Measurements from ENCODE around the gene NUP210L. TPM values are rescaled to one million over a fixed set of nuclear protein-coding genes. Genes with fewer than 3 reads are reported as not detected.

NUP210L gene
- total RNA-seq, 1 donor from 2014 or later, result not detected

DNA sequence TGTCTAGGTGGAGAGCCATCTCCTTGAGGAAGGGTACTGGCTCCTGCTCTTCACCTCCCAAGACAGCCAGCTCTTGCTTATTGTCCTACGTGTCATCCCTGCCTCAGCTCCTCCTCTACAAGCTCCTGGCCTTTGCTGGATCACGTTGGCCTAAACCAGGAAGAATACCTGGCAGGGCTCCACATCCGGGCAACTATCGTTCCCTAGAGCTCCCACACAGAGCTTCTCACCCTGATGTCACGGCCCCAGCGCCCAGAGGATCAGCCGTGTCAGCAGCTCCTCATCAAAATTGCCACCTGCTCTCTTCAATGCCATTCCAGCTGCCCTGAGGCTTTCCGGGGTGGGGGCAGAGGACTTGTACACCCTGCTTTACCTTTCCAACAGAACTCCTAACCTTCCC lies 38.9 kb upstream of the NUP210L start:
- Mint-ChIP-seq H3K36me3 (no peaks in the 10 kb centered on the region), H3K4me3 (no peak overlapping the region), H3K9me3 (no peaks in the 10 kb centered on the region), H3K27me3 (ENCODE audit: insufficient read depth, low read depth) (peaks cover 5% of the 10 kb centered on the region), H3K4me1 (peaks cover 16% of the 10 kb centered on the region), H3K27ac (no peak overlapping the region)
- H3K27me3 ChIP-seq, result no peaks in the 10 kb centered on the region
- H3K9me3 ChIP-seq (ENCODE audit: low read depth), result no peaks in the 10 kb centered on the region
- TF ChIP-seq EZH2phosphoT487 (IDR thresholded peaks at IDR 0.05), result no peak
- TF ChIP-seq, protein P1, sequence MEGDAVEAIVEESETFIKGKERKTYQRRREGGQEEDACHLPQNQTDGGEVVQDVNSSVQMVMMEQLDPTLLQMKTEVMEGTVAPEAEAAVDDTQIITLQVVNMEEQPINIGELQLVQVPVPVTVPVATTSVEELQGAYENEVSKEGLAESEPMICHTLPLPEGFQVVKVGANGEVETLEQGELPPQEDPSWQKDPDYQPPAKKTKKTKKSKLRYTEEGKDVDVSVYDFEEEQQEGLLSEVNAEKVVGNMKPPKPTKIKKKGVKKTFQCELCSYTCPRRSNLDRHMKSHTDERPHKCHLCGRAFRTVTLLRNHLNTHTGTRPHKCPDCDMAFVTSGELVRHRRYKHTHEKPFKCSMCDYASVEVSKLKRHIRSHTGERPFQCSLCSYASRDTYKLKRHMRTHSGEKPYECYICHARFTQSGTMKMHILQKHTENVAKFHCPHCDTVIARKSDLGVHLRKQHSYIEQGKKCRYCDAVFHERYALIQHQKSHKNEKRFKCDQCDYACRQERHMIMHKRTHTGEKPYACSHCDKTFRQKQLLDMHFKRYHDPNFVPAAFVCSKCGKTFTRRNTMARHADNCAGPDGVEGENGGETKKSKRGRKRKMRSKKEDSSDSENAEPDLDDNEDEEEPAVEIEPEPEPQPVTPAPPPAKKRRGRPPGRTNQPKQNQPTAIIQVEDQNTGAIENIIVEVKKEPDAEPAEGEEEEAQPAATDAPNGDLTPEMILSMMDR (IDR thresholded peaks at IDR 0.05), result no peak
- TF ChIP-seq EZH2 (IDR thresholded peaks at IDR 0.05), result no peak
- H3K79me2 ChIP-seq (ENCODE audit: low read depth), result no peaks in the 10 kb centered on the region
- peaks cover 9% of the 10 kb centered on the region for H3K4me1 ChIP-seq
- no peak overlapping the region for H3K27ac ChIP-seq
- H3K4me2 ChIP-seq, result no peak overlapping the region
- no peak for DNase-seq (ENCODE audit: low spot score)
- no peaks in the 10 kb centered on the region for H4K20me1 ChIP-seq (ENCODE audit: low read depth)
- H3F3A ChIP-seq (ENCODE audit: low read depth), result no peaks in the 10 kb centered on the region
- no peak overlapping the region for H3K9ac ChIP-seq
- no peaks in the 10 kb centered on the region for H3K36me3 ChIP-seq
- H2AFZ ChIP-seq (replicated peaks), result no peak overlapping the region
- H3K4me3 ChIP-seq, result no peak overlapping the region

DNA sequence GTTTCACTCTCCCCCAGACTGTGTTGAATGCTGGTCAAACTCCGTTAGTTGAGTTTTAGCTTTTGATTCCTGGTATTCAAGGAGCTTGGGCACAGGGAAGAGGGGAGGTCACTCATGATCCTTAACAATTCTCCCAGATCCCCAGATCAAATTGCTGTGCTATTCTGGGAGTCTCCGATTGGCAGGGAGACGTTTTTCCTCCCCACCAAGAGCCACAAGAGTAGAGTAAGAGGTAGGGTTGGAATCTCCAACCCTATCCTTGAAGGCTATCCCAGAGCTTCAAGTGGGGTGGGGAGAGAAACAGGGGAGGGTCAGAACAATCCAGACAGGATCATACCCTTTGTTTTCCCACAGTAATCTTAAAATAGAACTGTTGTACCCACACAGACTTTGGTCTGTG lies 37.6 kb upstream of the NUP210L start:
- H3K27ac ChIP-seq, result no peak overlapping the region
- H3K36me3 Mint-ChIP-seq, result no peaks in the 10 kb centered on the region

DNA sequence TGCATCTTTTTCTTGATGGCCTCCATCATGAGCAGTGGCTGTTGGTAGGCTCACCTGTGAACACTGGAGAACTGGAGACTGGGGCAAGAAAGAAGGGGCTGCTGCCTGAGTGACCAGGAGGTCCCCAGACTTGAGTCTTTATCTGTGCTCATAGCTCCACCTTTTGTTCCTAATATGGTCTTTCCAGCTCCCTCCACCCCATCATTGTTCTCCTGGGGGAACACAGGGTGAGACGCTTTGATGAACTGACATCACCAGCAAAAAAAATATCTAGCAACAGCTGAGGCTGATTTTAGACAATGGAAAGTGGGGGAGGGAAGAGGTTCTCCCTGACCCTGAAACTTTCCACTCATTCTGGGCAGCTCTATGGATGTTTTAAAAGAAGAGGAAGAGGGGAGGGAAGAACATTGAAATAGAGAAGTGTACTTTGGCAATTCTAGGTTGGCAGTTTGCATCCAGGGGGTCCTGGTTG lies 37.2 kb upstream of the NUP210L start, which contains the start of gene TPM3:
TSS of gene TPM3 (minus strand) at position 111 of the 472 bp plus-strand sequence. CDS start at position 29, 82 bp downstream.
- H3K27me3 ChIP-seq, result no peaks in the 10 kb centered on the region
- no peak within 1 kb of the TSS for H3K4me3 ChIP-seq
- H3K4me1 ChIP-seq, result peaks cover 9% of the 10 kb centered on the region
- H3K79me2 ChIP-seq (ENCODE audit: low read depth), result no peaks in the 10 kb centered on the region
- H3K4me2 ChIP-seq, result no peak within 1 kb of the TSS
- H3F3A ChIP-seq (ENCODE audit: low read depth), result peaks cover under 1% of the 10 kb centered on the region
- Mint-ChIP-seq H3K27me3 (ENCODE audit: insufficient read depth, low read depth) (peaks cover 5% of the 10 kb centered on the region), H3K4me1 (peaks cover 14% of the 10 kb centered on the region), H3K27ac (peak within 1 kb of the TSS; percentile 22), H3K36me3 (no peaks in the 10 kb centered on the region), H3K9me3 (no peaks in the 10 kb centered on the region), H3K4me3 (no peak within 1 kb of the TSS)
- H3K36me3 ChIP-seq, result no peaks in the 10 kb centered on the region
- H3K27ac ChIP-seq, result no peak within 1 kb of the TSS
- no peaks in the 10 kb centered on the region for H4K20me1 ChIP-seq (ENCODE audit: low read depth)
- no peak within 1 kb of the TSS for H3K9ac ChIP-seq
- H3K9me3 ChIP-seq (ENCODE audit: low read depth), result no peaks in the 10 kb centered on the region
- H2AFZ ChIP-seq (replicated peaks), result peak within 1 kb of the TSS; percentile 90
- no peak for DNase-seq (ENCODE audit: low spot score)
- TF ChIP-seq EZH2phosphoT487 (IDR thresholded peaks at IDR 0.05) (no peak), EZH2 (IDR thresholded peaks at IDR 0.05) (no peak)
- TF ChIP-seq, protein P1 (IDR thresholded peaks at IDR 0.05), result no peak

More for the DNA sequence above, 37.6 kb upstream of the NUP210L start:
- Histone ChIP-seq H4K20me1 (ENCODE audit: low read depth) (no peaks in the 10 kb centered on the region), H3K9ac (no peak overlapping the region), H3K4me1 (peaks cover 9% of the 10 kb centered on the region), H2AFZ (replicated peaks) (peak overlapping the region; percentile 90), H3K4me3 (no peak overlapping the region), H3K4me2 (no peak overlapping the region), H3K36me3 (no peaks in the 10 kb centered on the region), H3K9me3 (ENCODE audit: low read depth) (no peaks in the 10 kb centered on the region), H3K79me2 (ENCODE audit: low read depth) (no peaks in the 10 kb centered on the region), H3F3A (ENCODE audit: low read depth) (no peaks in the 10 kb centered on the region), H3K27me3 (no peaks in the 10 kb centered on the region)
- H3K4me3 Mint-ChIP-seq, result no peak overlapping the region
- TF ChIP-seq, protein P1 (IDR thresholded peaks at IDR 0.05), result no peak
- TF ChIP-seq EZH2 (IDR thresholded peaks at IDR 0.05), result no peak
- TF ChIP-seq EZH2phosphoT487 (IDR thresholded peaks at IDR 0.05), result no peak
- H3K27ac Mint-ChIP-seq, result no peak overlapping the region
- peaks cover 14% of the 10 kb centered on the region for H3K4me1 Mint-ChIP-seq
- H3K9me3 Mint-ChIP-seq, result no peaks in the 10 kb centered on the region
- peaks cover 5% of the 10 kb centered on the region for H3K27me3 Mint-ChIP-seq (ENCODE audit: insufficient read depth, low read depth)
- DNase-seq (ENCODE audit: low spot score), result no peak
